Right ventricle myocardium inferior (tissue), 1 donor: ENCODE measurements around the gene WDR53. TPM values are rescaled to one million over a fixed set of nuclear protein-coding genes. Genes with fewer than 3 reads are reported as not detected.
A peak's percentile ranks its signal among the peaks of the same experiment; 100 is the strongest.
"Not testable (repeated sequence)": the region's sequence is repeated elsewhere in the genome, so short reads cannot be mapped to it uniquely, and the experiment has no call there.

Experiments
- ATAC-seq: fragments of 200-7000 bp; cut with Tn5 transposase; one replicate; pipeline ENCODE4 v1.9.1; 2020; ENCODE audit warnings: mild to moderate bottlenecking, moderate library complexity
- DNase-seq: peaks from one replicate; pipeline ENCODE4 v3.0.0; 2021; ENCODE audit errors: missing footprints
- intact Hi-C: fragments of 100-400 bp; cut with DNase I; formaldehyde crosslinking; loops from one replicate; pipeline ENCODE4 v1.11.0; 2022
- total RNA-seq: library from RNA; stranded (reverse); fragmentation: NEBNext Ultra II Directional; extraction: Animal tissue kit (Norgen Biotek cat#: 25700); gene quantifications from one replicate; pipeline ENCODE4 v1.2.1, GENCODE V29; 2021
- donor health status: DM: no; HTN: yes; CAD: no; lungs with severe emphysema.

Gene WDR53
- total RNA-seq, 1 donor from 2014 or later, result 9.8 TPM

DNA sequence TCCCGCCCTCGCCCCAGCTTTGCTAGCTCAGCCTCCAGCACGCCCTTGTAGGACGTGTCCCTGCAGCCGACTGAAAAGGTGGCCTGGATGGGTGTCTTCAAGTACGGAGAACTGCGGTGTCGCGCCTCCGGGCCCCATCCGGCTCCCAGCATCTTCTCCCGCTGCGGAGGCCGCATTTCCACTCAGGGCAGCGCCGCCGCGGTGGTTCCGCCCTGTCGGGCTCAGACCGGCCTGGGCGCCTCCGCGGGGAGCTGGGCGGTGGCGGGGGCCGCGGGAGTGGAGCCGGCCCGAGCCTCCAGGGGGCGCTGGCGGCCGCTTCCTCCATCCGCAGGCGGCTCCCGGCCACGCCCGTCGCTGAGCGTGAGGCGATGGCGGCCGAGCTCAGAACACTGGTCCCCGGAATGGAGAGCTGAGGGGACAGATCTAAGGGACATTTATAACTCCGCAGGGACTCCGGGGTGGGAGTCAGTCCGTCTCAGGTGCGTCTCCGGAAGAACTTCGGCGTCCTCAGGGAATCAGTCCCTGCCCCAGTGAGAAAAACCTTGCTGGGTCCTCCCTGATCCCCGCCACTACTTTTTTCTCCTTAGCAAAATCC lies 39.6 kb downstream of the WDR53 start:
- intact Hi-C loops, result no loop called here
- ATAC-seq (peak; percentile 95), DNase-seq (peak; percentile 93)

DNA sequence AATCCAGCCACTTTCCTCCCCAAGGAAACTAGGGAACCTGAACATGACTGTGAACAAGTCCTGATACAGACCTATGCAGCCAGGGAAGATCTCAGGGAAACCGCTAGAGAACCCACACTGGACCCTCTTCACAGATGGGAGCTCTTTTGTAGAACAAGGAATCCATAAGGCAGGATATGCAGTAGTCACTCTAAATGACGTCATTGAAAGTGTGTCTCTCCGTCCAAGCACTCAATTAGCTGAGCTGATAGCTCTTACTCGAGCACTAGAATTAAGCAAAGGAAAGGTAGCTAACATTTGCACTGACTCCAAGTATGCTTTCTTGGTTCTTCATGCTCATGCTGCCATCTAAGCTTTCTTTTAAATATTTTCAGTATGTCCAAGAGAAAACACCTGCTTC lies 43.2 kb downstream of the WDR53 start:
- DNase-seq, result no peak
- intact Hi-C loops, result no loop called here
- no peak for ATAC-seq

GRCh38 chr3:196524527-196524926 lies 43.8 kb downstream of the WDR53 start:
- ATAC-seq (no peak), DNase-seq (no peak)
- intact Hi-C loops, result no loop called here

DNA sequence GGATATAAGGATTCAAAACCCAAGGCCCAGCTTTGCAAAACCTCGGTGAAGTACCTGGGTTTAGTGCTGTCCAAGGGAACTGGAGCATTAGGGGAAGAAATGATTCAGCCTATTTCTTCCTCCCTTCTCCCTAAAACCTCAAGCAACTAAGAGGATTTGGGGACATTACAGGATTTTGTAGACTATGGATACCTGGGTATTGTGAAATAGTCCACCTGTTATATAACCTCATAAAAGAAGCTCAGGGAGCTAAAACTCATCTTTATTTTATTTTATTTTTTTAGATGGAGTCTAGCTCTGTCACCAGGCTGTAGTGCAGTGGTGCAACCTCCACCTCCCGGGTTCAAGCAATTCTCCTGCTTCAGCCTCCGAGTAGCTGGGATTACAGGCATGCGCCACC lies 44.5 kb downstream of the WDR53 start:
- DNase-seq (no peak), ATAC-seq (no peak)
- intact Hi-C loops, result no loop called here

GRCh38 chr3:196521291-196521690 lies 47.1 kb downstream of the WDR53 start:
- DNase-seq, ATAC-seq, intact Hi-C loops: not testable (repeated sequence)

GRCh38 chr3:196519718-196520082 lies 48.7 kb downstream of the WDR53 start:
- DNase-seq (no peak), ATAC-seq (no peak)
- intact Hi-C loops, result loop anchor here (2.0 to 5.0 kb wide), 3 partner anchors 33 to 437 kb away; partner anchors contain the start of gene TFRC

GRCh38 chr3:196518966-196519717 lies 49.2 kb downstream of the WDR53 start:
- intact Hi-C loops, result loop anchor here (2.0 to 5.0 kb wide), 3 partner anchors 32 to 437 kb away; partner anchors contain the start of gene TFRC
- DNase-seq (no peak), ATAC-seq (peak; percentile 43)

- DNase-seq, result no peak
- intact Hi-C loops, result loop anchor here (2.0 to 5.0 kb wide), 3 partner anchors 31 to 436 kb away; partner anchors contain the start of gene TFRC
- ATAC-seq, result no peak
Observed at GRCh38 chr3:196517919-196518318, 50.4 kb downstream of the WDR53 start.

DNA sequence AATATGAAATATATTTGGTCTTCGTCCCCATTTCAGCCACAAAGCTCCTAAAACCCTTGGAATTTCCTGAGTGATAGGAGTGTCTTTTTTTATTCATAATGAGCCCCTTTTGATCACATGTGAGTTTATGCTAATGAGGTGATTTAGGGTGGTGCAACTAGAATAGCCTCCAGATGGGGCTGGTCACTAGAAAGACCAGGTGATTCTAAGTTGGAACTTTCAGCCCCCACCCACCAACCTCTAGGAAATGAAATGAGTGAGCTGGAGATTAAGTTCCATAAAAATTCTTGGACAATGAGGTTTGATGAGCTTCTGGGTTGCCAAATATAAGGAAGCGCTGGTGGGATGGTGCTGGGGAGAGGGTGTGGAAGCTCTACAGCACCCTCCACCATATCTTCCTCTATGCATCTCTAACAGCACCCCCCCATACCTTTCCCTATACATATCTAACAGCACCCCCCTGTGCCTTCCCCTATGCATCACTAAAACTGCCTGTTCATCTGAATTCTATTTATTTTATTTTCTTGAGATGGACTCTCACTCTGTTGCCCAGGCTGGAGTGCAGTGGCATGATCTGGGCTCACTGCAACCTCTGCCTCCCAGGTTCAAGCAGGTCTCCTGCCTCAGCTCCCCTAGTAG lies 51.1 kb downstream of the WDR53 start:
- DNase-seq (no peak), ATAC-seq (no peak)
- intact Hi-C loops, result loop anchor here (5.0 kb wide), 2 partner anchors 265 to 435 kb away; partner anchors contain the start of gene TFRC

GRCh38 chr3:196514913-196515621 lies 53.3 kb downstream of the WDR53 start, which contains the start of gene SMCO1:
Gene SMCO1 (minus strand): TSS chr3:196515346. CDS start chr3:196515209, 137 bp downstream.
- no peak for DNase-seq
- peak; percentile 85 for ATAC-seq
- intact Hi-C loops, result loop anchor here (5.0 kb wide), 2 partner anchors 263 to 433 kb away; partner anchors contain the start of gene TFRC

- intact Hi-C loops, result no loop called here
- ATAC-seq (no peak), DNase-seq (no peak)
Observed at GRCh38 chr3:196514350-196514716, 54.0 kb downstream of the WDR53 start.

DNA sequence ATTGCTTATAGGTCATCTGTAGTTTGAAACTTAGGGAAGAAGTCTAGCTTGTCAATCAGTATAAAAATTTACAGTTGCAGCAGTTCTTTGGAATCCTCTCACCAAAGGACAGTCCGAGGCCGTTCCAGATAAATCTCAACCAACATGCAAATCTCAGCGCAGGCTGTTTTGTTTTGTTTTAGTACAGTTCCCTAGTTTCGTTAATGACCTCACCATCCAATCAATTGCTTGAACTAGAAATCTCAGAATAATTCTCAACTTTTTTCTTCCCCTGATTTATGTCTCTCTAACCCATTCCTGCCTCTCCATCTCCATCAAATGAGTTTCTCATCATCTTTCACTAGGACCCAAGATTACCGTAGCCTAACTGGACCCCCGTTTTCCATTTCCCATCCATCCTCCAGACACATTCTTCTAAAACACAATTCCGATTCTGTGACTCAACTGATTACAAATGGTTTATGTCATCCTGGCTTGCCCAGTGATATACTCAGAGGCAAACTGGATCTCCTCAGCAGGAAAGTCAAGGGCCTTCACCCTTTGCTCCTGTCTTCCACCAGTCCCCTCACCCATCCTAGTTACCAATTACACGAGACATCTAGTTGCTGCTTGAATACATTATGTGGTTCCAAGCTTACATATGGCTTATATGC lies 54.5 kb downstream of the WDR53 start:
- ATAC-seq (peak; percentile 37), DNase-seq (no peak)
- intact Hi-C loops, result no loop called here

DNA sequence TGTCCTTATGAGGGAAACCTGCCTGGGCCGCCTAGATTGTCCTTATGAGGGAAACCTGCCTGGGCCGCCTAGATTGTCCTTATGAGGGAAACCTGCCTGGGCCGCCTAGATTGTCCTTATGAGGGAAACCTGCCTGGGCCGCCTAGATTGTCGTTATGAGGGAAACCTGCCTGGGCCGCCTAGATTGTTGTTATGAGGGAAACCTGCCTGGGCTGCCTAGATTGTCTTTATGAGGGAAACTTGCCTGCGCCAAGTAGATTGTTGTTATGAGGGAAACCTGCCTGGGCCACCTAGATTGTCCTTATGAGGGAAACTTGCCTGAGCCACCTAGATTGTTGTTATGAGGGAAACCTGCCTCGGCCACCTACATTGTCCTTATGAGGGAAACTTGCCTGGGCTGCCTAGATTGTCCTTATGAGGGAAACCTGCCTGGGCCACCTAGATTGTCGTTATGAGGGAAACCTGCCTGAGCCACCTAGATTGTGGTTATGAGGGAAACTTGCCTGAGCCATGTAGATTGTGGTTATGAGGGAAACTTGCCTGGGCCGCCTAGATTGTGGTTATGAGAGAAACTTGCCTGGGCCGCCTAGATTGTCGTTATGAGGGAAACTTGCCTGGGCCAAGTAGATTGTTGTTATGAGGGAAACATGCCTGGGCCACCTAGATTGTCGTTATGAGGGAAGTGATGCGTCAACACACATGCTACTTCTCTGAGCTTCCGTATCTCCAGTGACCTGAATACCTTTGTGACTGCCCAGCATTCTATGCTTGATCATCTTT lies 56.5 kb downstream of the WDR53 start:
- intact Hi-C loops, ATAC-seq, DNase-seq: not testable (repeated sequence)

- intact Hi-C loops, DNase-seq, ATAC-seq: not testable (repeated sequence)
Observed at GRCh38 chr3:196511108-196511507, 57.2 kb downstream of the WDR53 start.

DNA sequence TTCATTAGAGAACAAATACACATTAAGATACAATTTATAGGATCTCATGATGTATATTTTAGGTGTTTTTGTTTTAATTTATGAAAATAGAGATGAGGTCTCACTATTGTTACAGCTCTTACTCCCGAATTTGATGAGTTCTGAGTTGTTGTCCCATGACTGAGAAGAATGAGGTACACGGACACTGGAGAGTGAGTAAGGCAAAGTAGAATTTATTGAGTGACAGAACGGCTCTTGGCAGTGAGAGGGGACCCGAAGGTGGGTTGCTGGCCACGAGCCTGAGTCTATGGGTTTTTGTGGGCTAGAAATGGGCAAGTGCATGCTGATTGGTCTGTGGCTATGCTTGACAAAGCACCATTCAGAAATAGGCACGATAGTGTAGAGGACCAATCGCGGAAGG lies 61.7 kb downstream of the WDR53 start:
- intact Hi-C loops, result no loop called here
- DNase-seq, result no peak
- no peak for ATAC-seq

GRCh38 chr3:196504556-196504955 lies 63.8 kb downstream of the WDR53 start:
- no peak for DNase-seq
- ATAC-seq, result no peak
- intact Hi-C loops, result loop anchor here (5.0 kb wide), 1 partner anchor 72 kb away; the partner anchor contains the start of gene UBXN7
